ENCODE measurements around the gene SYK.

GRCh38 chr9:90893706-90894105 is 92.1 kb downstream of the SYK start:
- no peak for TF ChIP-seq POLR2A (IDR thresholded peaks at IDR 0.05)
- TF ChIP-seq CTCF (IDR thresholded peaks at IDR 0.05 in 4 of 5, conservative IDR thresholded peaks at IDR 0.05 in 1 of 5) = no peak
